HL-60/S4 treated with retinoic acid at 250 ng/mL for 4 days and 3 days (cell line): Measurements from ENCODE around the gene ENG.
"Not testable (repeated sequence)": the region's sequence is repeated elsewhere in the genome, so short reads cannot be mapped to it uniquely, and the experiment has no call there.

Experiments
- in situ Hi-C: fragments of 300-500 bp; cut with MboI; formaldehyde crosslinking; loops from 2 replicates; pipeline ENCODE4 v1.7.0; 2022; ENCODE audit warnings: low sequenced_read_pairs

Gene ENG

GRCh38 chr9:127878652-127879390 is 24.4 kb upstream of the ENG start:
- in situ Hi-C loops, result no loop called here

GRCh38 chr9:127878001-127878651 is 23.7 kb upstream of the ENG start:
- in situ Hi-C loops, result no loop called here

GRCh38 chr9:127877566-127877998 is 23.1 kb upstream of the ENG start, which contains the start of gene AK1:
AK1 (minus strand) TSS chr9:127877675; CDS start chr9:127874617, 3,058 bp downstream.
- in situ Hi-C loops, result no loop called here

- in situ Hi-C loops, result no loop called here
Measured at GRCh38 chr9:127876764-127877562, 22.5 kb upstream of the ENG start.

GRCh38 chr9:127876026-127876763 is 21.7 kb upstream of the ENG start:
- in situ Hi-C loops, result no loop called here

- in situ Hi-C loops, result no loop called here
Measured at GRCh38 chr9:127875306-127875966, 21.0 kb upstream of the ENG start.

GRCh38 chr9:127874301-127875221 is 20.1 kb upstream of the ENG start:
- in situ Hi-C loops, result no loop called here

GRCh38 chr9:127873886-127874285 is 19.4 kb upstream of the ENG start:
- in situ Hi-C loops, result no loop called here

GRCh38 chr9:127873223-127873691 is 18.8 kb upstream of the ENG start:
- in situ Hi-C loops, result no loop called here

- in situ Hi-C loops, result no loop called here
Measured at GRCh38 chr9:127872369-127873222, 18.1 kb upstream of the ENG start.

- in situ Hi-C loops, result no loop called here
Measured at GRCh38 chr9:127871531-127871930, 17.1 kb upstream of the ENG start.

GRCh38 chr9:127870887-127871286 is 16.4 kb upstream of the ENG start:
- in situ Hi-C loops, result no loop called here

GRCh38 chr9:127870153-127870491 is 15.7 kb upstream of the ENG start:
- in situ Hi-C loops, result not testable (repeated sequence)

GRCh38 chr9:127869310-127870152 is 15.1 kb upstream of the ENG start:
- in situ Hi-C loops, result loop anchor here (10.0 kb wide), 1 partner anchor 135 kb away; the partner anchor contains the start of gene TOR2A

GRCh38 chr9:127868278-127868902 is 13.9 kb upstream of the ENG start:
- in situ Hi-C loops, result loop anchor here (10.0 kb wide), 1 partner anchor 134 kb away; the partner anchor contains the start of gene TOR2A

- in situ Hi-C loops, result loop anchor here (10.0 kb wide), 1 partner anchor 133 kb away; the partner anchor contains the start of gene TOR2A
Measured at GRCh38 chr9:127867356-127868277, 13.2 kb upstream of the ENG start.
